SH-SY5Y (cell line): ENCODE measurements around the gene ANKRD53.

ENCODE experiments used
- GATA2 ChIP-seq: IDR thresholded peaks from 2 replicates; pipeline ENCODE4 v1.6.1; 2011; ENCODE audit warnings: mild to moderate bottlenecking, low read depth, low read length
- GATA3 ChIP-seq: IDR thresholded peaks from 2 replicates; pipeline ENCODE4 v1.6.1; 2011; ENCODE audit warnings: low read depth, mild to moderate bottlenecking, low read length, moderate library complexity

The ANKRD53 gene

DNA sequence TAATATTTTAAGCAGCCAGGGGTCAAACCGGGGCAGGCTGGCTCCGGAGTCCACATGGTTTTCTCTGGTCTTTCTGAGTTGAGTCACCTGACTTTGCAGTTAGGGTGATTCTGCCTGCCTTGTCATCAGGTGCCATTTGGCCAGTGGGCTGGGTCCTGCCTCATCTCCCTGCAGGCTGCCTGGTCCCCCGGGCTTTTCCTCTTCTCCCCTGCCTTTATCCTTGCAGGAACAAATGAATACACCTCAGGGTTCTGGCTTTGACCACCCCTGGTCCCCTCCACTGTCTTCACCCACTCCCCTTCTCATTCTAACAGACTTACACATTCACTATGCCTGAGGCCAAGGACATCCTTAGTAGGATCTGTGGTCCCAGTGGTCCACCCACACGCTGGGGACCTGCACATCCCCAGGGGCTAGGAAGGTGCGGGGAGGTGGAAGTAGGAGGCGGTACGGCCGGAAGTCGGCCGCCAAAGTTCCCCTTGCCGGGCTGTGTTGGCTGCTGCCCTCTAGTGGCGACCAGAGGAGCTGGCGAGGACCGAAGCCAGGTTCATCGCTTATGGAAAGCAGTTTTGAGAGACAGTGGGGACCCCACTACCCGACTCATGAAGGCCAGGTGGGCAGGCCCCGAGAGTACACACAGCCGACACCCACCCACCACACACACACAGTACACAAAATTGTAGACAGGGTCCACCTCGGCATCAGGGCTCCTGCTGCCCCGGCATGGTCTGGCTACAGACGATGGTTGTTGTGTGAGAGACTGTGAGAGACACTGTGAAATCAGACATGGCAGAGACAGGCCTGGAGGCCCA, 22.6 kb downstream of the ANKRD53 start:
- no peak for TF ChIP-seq GATA2
- no peak for TF ChIP-seq GATA3

DNA sequence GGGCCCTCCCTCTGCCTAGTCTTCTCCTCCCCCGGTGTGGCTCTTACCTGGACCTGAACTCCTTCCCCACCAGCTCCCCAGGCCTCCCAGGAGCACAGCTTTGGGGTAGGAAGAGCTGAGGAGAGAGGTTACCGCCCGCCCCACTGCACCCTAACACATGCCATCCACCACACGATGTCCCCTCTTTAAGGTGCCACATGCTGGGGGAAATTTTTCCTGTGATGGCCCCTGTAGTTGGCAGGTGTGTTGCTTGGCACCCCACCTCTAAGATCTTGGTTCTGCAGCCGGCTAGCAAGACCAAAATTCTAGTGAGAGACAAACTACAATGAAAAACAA, 23.1 kb downstream of the ANKRD53 start:
- TF ChIP-seq GATA2, result no peak
- no peak for TF ChIP-seq GATA3

DNA sequence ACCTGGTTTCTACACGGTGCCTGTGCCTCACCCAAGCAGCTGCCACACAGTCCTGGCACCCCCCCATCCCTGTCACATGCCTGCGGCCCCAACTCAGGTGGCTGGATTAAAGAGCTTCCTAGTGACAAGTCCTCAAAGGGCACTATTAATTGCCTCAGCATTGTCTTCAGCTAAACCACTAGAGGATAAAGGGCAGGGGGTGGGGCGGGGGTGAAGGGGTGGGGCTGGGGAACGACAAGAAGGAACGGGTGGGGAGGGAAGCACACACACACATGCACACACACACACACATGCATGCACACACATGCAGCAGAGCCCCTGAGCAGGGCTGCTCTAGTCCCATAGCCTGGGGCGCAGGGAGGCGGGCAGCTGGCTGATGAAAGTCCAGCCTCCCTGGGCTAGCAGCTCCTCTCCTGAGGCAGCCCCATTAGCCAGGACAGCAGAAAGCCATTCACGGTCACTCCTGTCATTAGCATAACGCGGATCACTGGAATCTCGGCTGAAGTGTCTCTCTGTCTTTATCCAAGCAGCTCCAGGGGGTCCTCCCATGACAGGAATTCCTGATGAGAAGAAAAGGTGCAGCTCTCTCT, 23.6 kb downstream of the ANKRD53 start:
- no peak for TF ChIP-seq GATA2
- TF ChIP-seq GATA3, result no peak

DNA sequence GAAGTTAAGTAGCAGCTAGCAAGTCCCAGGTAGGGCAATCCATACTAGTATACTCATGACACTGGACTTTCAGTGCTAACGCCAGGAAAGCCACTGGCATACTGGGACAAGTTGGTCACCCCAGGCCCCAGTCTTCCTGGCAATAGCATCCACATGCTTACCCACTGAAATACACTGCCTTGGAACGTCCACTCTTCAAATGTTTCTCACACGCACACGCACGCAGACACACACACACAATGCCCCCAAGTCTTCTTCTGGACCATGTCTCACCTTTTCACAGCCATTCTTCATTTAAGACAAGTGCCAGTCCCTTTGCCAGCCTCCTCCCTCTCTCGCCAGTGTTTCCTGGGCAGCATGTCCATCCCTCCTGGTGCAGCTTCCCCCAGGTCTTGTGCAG, 25.0 kb downstream of the ANKRD53 start:
- no peak for TF ChIP-seq GATA2

DNA sequence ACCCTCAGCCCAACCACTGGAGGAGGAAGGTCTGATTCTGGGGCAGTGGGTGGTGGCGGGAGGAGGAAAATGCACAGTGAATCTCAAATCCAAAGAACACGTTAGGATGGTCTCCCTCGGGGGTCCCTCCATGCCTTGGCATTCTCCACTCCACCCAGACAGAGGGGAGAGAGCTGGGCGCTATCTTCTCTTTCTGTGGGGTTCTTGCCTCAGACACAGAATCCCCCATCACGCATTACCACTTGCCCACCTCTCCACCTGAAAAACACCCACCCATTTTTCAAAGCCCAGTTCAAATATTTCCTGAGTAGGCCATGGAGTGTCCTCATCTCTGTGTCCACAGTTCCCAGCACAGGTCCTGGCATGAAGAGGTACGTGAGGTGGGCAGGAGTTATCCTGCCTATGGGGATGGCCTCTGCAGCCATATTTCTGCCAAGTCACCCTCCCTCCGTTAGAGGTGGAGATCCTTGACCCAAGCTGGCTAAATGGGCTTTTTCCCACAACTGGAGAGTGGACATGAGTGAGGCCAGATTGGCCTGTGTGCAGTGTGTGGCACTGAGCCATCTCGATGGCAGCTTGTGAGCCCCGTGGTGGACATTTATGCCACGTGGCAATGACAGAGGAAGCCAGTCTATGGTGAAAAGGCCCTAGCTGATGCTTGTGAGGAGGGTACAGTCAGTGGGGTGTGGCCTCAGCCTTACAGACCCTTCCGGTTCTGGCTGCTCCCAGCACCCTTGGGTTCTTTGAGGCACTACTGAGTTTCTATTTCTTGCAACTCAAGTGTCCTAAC, 25.7 kb downstream of the ANKRD53 start:
- TF ChIP-seq GATA2 (no peak), GATA3 (no peak)

DNA sequence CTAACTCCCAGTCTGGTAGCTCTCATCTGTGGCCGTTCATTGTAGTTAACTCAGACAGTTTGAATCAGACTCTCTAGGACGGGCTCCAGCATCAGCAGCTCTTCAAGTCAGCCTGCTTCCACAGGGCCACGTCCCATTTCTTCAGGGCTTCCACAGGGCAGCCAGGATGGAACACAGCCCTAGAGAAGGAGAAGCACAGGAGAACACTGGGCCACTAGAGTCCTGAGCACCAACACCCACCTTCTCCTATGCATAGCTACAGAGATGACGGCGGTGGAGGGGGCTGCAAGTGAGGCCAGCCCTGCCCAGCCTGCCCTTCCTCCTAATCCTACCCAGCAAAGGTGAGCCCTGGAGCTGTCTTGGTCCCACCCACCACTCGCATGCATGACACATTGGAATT, 26.4 kb downstream of the ANKRD53 start:
- TF ChIP-seq GATA3 (no peak), GATA2 (no peak)

DNA sequence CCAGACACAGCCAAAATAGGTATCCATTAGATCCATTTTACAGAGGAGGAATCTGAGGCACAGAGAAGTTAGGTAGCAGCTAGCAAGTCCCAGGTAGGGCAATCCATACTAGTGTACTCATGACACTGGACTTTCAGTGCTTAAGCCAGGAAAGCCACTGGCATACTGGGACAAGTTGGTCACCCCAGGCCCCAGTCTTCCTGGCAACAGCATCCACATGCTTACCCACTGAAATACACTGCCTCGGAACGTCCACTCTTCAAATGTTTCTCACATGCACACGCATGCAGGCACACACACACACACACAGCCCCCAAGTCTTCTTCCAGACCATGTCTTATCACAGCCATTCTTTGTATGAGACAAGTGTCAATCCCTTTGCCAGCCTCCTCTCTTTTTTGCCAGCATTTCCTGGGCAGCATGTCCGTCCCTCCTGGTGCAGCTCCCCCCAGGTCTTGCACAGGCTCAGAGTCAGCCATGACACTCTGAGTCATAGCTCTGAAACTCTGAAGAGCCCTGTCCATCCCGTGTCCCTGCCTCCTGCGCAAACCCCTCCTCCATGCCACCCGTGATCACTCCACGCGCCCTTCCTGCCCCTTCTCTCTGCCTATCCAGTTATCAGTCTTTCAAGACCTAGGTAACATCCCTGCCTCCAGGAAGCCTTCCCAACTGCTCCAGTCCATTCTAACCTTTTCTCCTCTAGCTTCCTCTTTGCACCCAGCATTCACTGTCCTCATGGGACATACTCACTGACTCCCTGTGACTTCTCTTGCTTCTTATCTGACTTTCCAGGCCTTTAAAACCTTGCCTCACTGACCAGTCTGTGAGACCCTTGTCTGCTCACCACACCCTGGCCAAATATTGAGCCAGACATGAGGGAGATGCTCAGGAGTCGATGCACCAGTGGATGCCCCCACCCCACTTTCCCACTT, 27.1 kb downstream of the ANKRD53 start:
- no peak for TF ChIP-seq GATA2
- TF ChIP-seq GATA3, result no peak

DNA sequence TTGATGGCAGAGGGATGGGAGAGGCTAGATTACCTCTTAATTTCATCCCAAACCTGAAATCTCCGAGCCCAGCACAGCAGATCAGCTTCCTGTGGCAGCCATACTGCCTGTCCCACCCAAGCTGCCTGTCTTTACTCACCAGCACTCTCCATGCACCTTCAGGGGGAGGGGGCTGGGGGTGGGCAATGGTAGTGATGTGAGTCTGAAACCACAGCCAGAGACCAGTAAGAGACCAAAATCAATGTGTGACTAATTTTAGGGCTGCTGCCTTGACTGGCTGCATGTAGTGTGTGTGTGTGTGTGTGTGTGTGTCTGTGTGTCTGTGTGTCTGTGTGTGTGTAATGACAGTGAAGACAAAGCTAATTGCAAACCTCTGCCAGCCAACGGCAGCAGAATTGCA, 27.9 kb downstream of the ANKRD53 start:
- TF ChIP-seq GATA3 (no peak), GATA2 (no peak)

DNA sequence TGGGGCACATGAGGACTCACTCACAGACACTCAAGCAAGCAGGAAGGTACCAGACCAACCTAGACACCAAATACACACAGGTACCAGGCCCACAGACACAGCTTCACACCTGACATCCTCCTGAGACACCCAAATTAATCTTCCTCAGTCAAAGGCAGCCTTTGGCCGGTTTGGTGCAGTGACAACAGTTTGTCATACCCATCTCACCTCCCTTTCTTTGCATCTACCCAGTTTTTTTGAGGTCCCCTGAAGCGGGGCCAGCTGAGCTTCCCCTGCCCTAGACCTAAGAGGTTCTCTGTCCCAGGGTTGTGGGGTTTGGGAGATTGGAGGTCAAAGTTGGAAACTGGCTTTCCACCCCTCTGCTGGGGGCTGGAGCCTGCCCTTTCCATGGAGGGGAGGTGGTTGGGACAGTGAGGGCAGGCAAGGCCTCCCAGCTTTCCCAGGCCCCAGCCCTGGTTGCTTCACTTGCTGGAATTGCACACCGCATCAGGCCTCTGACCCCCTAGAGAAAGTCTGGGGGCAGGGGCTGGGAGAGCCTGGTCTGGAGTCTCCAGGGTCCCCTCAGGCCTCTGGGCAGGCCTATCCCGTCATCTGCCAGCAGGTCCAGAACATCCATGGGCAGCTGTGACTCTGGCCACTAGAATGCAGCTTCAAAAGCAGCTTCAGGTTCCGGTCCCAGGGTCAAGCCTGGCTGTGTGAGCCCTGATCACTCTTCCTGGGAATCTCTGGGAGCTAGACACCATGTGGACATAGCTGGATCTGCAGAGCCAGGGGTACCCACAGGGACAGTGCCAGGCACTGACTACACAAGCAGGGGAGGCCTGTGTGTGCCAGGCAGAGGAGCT, 28.7 kb downstream of the ANKRD53 start:
- TF ChIP-seq GATA3 (no peak), GATA2 (no peak)

DNA sequence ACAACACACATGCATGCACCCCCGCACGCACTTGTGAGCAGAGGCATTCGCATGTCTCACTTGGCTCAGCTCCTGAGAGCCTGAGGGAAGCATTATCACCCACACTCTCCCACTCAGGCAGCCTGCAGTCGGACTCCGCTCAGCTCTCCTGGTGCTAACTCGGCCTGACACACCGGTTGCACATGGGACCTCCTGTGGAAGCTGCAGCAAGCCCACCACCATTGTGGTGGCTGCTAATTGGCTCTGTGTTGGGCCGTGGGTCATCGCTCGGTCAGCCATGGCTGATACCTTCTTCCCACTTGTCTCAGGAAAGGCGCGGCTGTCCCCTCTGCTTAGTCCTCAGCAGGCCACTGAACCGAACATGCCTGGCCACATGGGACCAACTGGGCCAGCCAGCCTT, 29.9 kb downstream of the ANKRD53 start:
- TF ChIP-seq GATA3, result no peak
- no peak for TF ChIP-seq GATA2

DNA sequence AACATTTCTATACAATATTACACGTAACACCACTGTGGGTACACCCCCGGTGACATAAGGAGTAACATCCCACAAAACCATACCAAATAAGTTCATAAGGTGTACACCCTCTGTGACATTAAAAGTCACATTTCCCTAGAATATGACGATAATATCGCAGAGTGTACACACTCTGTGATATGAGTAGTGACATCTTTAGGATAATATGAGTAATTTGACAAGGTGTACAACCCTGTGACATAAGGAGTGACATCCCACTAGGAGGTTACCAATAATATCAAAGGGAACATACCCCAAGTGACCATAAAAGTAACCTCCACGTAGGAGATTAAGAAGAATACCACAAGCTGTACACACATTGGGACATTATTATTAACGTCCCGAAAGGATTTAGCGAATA, 40.2 kb downstream of the ANKRD53 start:
- TF ChIP-seq GATA2, result no peak
- no peak for TF ChIP-seq GATA3
